ENCODE data around the gene ZNF391.

ZNF391 gene

GRCh38 chr6:27383011-27383410 is 5.5 kb upstream of the ZNF391 start:
- H3K9me3 ChIP-seq (ENCODE audit: control insufficient read depth, low read length) = no peaks in the 10 kb centered on the region
- no peak for DNase-seq
- H3K27ac ChIP-seq (ENCODE audit: insufficient read depth, low read length, poor library complexity, severe bottlenecking) = no peak overlapping the region
- H3K27me3 ChIP-seq (replicated peaks; ENCODE audit: control insufficient read depth, insufficient read depth, low read length, poor library complexity, severe bottlenecking) = no peaks in the 10 kb centered on the region
- no peaks in the 10 kb centered on the region for H3K36me3 ChIP-seq (ENCODE audit: control insufficient read depth, insufficient read depth, low read length)
- H3K4me3 ChIP-seq (ENCODE audit: insufficient read depth, low read depth, low read length, poor library complexity, severe bottlenecking) = no peak overlapping the region
- H3K4me1 ChIP-seq (ENCODE audit: control insufficient read depth, insufficient read depth, low read length, poor library complexity, severe bottlenecking) = no peaks in the 10 kb centered on the region

GRCh38 chr6:27383481-27383880 is 5.1 kb upstream of the ZNF391 start:
- H3K36me3 ChIP-seq (ENCODE audit: control insufficient read depth, insufficient read depth, low read length) = no peaks in the 10 kb centered on the region
- H3K27ac ChIP-seq (ENCODE audit: insufficient read depth, low read length, poor library complexity, severe bottlenecking) = no peak overlapping the region
- no peaks in the 10 kb centered on the region for H3K27me3 ChIP-seq (replicated peaks; ENCODE audit: control insufficient read depth, insufficient read depth, low read length, poor library complexity, severe bottlenecking)
- no peak for DNase-seq
- H3K4me1 ChIP-seq (ENCODE audit: control insufficient read depth, insufficient read depth, low read length, poor library complexity, severe bottlenecking) = no peaks in the 10 kb centered on the region
- no peak overlapping the region for H3K4me3 ChIP-seq (ENCODE audit: insufficient read depth, low read depth, low read length, poor library complexity, severe bottlenecking)
- H3K9me3 ChIP-seq (ENCODE audit: control insufficient read depth, low read length) = no peaks in the 10 kb centered on the region

- Histone ChIP-seq H3K9me3 (ENCODE audit: control insufficient read depth, low read length) (no peaks in the 10 kb centered on the region), H3K36me3 (ENCODE audit: control insufficient read depth, insufficient read depth, low read length) (no peaks in the 10 kb centered on the region), H3K27me3 (replicated peaks; ENCODE audit: control insufficient read depth, insufficient read depth, low read length, poor library complexity, severe bottlenecking) (no peaks in the 10 kb centered on the region), H3K27ac (ENCODE audit: insufficient read depth, low read length, poor library complexity, severe bottlenecking) (no peak overlapping the region), H3K4me1 (ENCODE audit: control insufficient read depth, insufficient read depth, low read length, poor library complexity, severe bottlenecking) (no peaks in the 10 kb centered on the region), H3K4me3 (ENCODE audit: insufficient read depth, low read depth, low read length, poor library complexity, severe bottlenecking) (no peak overlapping the region)
- DNase-seq = no peak
These were observed 4.1 kb downstream of the ZNF391 start for GRCh38 chr6:27392623-27393022.

GRCh38 chr6:27394073-27394472 is 5.5 kb downstream of the ZNF391 start:
- no peak overlapping the region for H3K4me3 ChIP-seq (ENCODE audit: insufficient read depth, low read depth, low read length, poor library complexity, severe bottlenecking)
- no peaks in the 10 kb centered on the region for H3K27me3 ChIP-seq (replicated peaks; ENCODE audit: control insufficient read depth, insufficient read depth, low read length, poor library complexity, severe bottlenecking)
- H3K36me3 ChIP-seq (ENCODE audit: control insufficient read depth, insufficient read depth, low read length) = no peaks in the 10 kb centered on the region
- no peaks in the 10 kb centered on the region for H3K9me3 ChIP-seq (ENCODE audit: control insufficient read depth, low read length)
- no peak for DNase-seq
- no peak overlapping the region for H3K27ac ChIP-seq (ENCODE audit: insufficient read depth, low read length, poor library complexity, severe bottlenecking)
- no peaks in the 10 kb centered on the region for H3K4me1 ChIP-seq (ENCODE audit: control insufficient read depth, insufficient read depth, low read length, poor library complexity, severe bottlenecking)

- H3K4me3 ChIP-seq (ENCODE audit: insufficient read depth, low read depth, low read length, poor library complexity, severe bottlenecking) = no peak overlapping the region
- no peaks in the 10 kb centered on the region for H3K36me3 ChIP-seq (ENCODE audit: control insufficient read depth, insufficient read depth, low read length)
- no peak for DNase-seq
- H3K27me3 ChIP-seq (replicated peaks; ENCODE audit: control insufficient read depth, insufficient read depth, low read length, poor library complexity, severe bottlenecking) = no peaks in the 10 kb centered on the region
- H3K9me3 ChIP-seq (ENCODE audit: control insufficient read depth, low read length) = peaks cover 13% of the 10 kb centered on the region
- H3K27ac ChIP-seq (ENCODE audit: insufficient read depth, low read length, poor library complexity, severe bottlenecking) = no peak overlapping the region
- H3K4me1 ChIP-seq (ENCODE audit: control insufficient read depth, insufficient read depth, low read length, poor library complexity, severe bottlenecking) = no peaks in the 10 kb centered on the region
These were observed 12.5 kb downstream of the ZNF391 start for GRCh38 chr6:27400877-27401642.

DNA sequence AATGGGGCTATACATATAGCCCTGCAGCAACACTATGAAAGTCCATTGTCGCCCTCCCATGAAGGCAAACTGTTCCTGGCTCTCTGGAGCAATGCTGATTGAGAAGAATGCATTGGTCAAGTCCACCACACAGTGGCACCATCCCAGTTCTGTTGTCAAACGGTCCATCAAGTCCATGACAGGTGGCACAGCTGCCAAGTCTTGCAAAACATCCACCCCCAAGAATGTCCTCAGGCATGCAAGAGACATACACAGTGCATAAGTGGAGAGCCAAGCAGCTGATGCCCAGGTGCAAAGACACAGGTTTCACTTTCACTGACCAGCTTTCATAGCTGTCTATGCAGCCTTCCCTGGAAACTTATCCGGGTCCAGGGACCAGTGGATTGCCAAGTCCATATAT is 17.5 kb downstream of the ZNF391 start:
- Histone ChIP-seq H3K27ac (ENCODE audit: insufficient read depth, low read length, poor library complexity, severe bottlenecking) (no peak overlapping the region), H3K4me3 (ENCODE audit: insufficient read depth, low read depth, low read length, poor library complexity, severe bottlenecking) (no peak overlapping the region), H3K4me1 (ENCODE audit: control insufficient read depth, insufficient read depth, low read length, poor library complexity, severe bottlenecking) (no peaks in the 10 kb centered on the region), H3K36me3 (ENCODE audit: control insufficient read depth, insufficient read depth, low read length) (no peaks in the 10 kb centered on the region), H3K27me3 (replicated peaks; ENCODE audit: control insufficient read depth, insufficient read depth, low read length, poor library complexity, severe bottlenecking) (no peaks in the 10 kb centered on the region), H3K9me3 (ENCODE audit: control insufficient read depth, low read length) (peaks cover 1% of the 10 kb centered on the region)
- no peak for DNase-seq

- Histone ChIP-seq H3K9me3 (ENCODE audit: control insufficient read depth, low read length) (no peaks in the 10 kb centered on the region), H3K36me3 (ENCODE audit: control insufficient read depth, insufficient read depth, low read length) (no peaks in the 10 kb centered on the region), H3K4me1 (ENCODE audit: control insufficient read depth, insufficient read depth, low read length, poor library complexity, severe bottlenecking) (no peaks in the 10 kb centered on the region), H3K27me3 (replicated peaks; ENCODE audit: control insufficient read depth, insufficient read depth, low read length, poor library complexity, severe bottlenecking) (no peaks in the 10 kb centered on the region), H3K4me3 (ENCODE audit: insufficient read depth, low read depth, low read length, poor library complexity, severe bottlenecking) (no peak overlapping the region), H3K27ac (ENCODE audit: insufficient read depth, low read length, poor library complexity, severe bottlenecking) (no peak overlapping the region)
- no peak for DNase-seq
These were observed 18.7 kb downstream of the ZNF391 start for GRCh38 chr6:27407153-27407814.

- Histone ChIP-seq H3K9me3 (ENCODE audit: control insufficient read depth, low read length) (no peaks in the 10 kb centered on the region), H3K36me3 (ENCODE audit: control insufficient read depth, insufficient read depth, low read length) (no peaks in the 10 kb centered on the region), H3K4me1 (ENCODE audit: control insufficient read depth, insufficient read depth, low read length, poor library complexity, severe bottlenecking) (no peaks in the 10 kb centered on the region), H3K27ac (ENCODE audit: insufficient read depth, low read length, poor library complexity, severe bottlenecking) (no peak overlapping the region), H3K4me3 (ENCODE audit: insufficient read depth, low read depth, low read length, poor library complexity, severe bottlenecking) (no peak overlapping the region), H3K27me3 (replicated peaks; ENCODE audit: control insufficient read depth, insufficient read depth, low read length, poor library complexity, severe bottlenecking) (no peaks in the 10 kb centered on the region)
- no peak for DNase-seq
These were observed 25.7 kb downstream of the ZNF391 start for GRCh38 chr6:27414300-27414699.

DNA sequence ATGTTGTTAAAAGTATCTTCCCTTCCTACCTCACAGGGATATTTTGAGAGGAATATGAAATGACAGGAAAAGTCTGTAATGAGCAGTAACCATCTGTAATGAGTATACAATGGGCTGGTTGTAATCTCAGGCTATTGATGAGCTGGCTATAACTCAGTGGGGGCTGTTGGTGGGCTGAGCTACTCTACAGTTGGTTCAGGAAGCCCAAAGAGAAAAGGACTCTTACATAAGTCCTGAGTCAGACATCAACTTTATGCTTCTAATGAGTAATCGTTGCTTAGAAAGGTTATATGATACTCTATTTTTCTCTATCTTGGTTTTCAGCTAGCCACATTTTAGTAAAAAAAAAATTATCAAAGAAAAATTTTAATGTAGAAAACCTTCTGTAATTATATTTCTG is 26.4 kb downstream of the ZNF391 start:
- Histone ChIP-seq H3K9me3 (ENCODE audit: control insufficient read depth, low read length) (no peaks in the 10 kb centered on the region), H3K4me1 (ENCODE audit: control insufficient read depth, insufficient read depth, low read length, poor library complexity, severe bottlenecking) (no peaks in the 10 kb centered on the region), H3K27me3 (replicated peaks; ENCODE audit: control insufficient read depth, insufficient read depth, low read length, poor library complexity, severe bottlenecking) (no peaks in the 10 kb centered on the region), H3K27ac (ENCODE audit: insufficient read depth, low read length, poor library complexity, severe bottlenecking) (no peak overlapping the region), H3K4me3 (ENCODE audit: insufficient read depth, low read depth, low read length, poor library complexity, severe bottlenecking) (no peak overlapping the region), H3K36me3 (ENCODE audit: control insufficient read depth, insufficient read depth, low read length) (no peaks in the 10 kb centered on the region)
- DNase-seq = no peak

GRCh38 chr6:27415898-27416297 is 27.3 kb downstream of the ZNF391 start:
- H3K27ac ChIP-seq (ENCODE audit: insufficient read depth, low read length, poor library complexity, severe bottlenecking) = no peak overlapping the region
- no peak for DNase-seq
- H3K4me3 ChIP-seq (ENCODE audit: insufficient read depth, low read depth, low read length, poor library complexity, severe bottlenecking) = no peak overlapping the region
- no peaks in the 10 kb centered on the region for H3K4me1 ChIP-seq (ENCODE audit: control insufficient read depth, insufficient read depth, low read length, poor library complexity, severe bottlenecking)
- H3K27me3 ChIP-seq (replicated peaks; ENCODE audit: control insufficient read depth, insufficient read depth, low read length, poor library complexity, severe bottlenecking) = no peaks in the 10 kb centered on the region
- H3K36me3 ChIP-seq (ENCODE audit: control insufficient read depth, insufficient read depth, low read length) = no peaks in the 10 kb centered on the region
- no peaks in the 10 kb centered on the region for H3K9me3 ChIP-seq (ENCODE audit: control insufficient read depth, low read length)

Data from effector memory CD4-positive, alpha-beta T cell (primary cell).